ENCODE measurements around the gene SPDYE6. TPM values are rescaled to one million over a fixed set of nuclear protein-coding genes. Genes with fewer than 3 reads are reported as not detected.

Gene SPDYE6
- total and polyA plus RNA-seq, 2 donors (not counting 1 experiment from before 2014, with no cell fraction given), result not detected

DNA sequence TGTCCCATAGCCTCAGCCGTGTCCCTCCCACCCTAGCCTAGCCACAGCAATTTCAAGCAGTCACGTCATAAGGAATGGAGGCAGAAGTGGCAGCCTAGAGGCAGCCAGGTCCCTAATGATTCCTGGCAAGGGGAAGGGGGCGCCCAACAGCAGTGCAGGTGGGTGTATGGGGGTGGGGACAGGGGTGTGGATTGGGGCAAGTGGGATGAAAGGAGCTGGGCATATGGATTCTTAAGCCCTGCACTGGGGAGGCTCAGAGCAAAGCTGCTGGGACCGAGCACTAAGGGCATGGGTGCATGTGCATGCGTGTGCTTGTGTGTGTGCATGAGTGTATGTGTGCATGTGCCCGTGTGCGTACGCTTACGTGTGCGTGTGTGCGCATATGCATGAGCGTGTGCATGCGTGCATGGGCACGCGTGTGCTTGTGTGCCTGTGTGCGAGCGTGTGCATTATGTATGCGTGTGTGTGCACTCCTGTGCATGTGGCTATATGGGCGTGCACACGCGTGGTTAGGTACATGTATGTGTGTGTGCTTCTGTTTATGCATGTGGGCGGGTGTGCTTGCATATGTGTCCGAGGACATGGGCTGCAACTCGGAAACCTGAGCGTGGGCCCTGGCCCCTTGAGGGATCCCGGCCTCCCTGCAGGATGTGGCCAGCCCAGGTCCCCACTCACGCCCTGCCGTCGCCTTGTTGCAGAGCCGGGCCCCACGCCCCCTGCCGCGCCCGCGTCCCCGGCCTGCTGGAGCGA lies 35.5 kb downstream of the SPDYE6 start:
- no peak for ATAC-seq (ENCODE audit: low read depth)
- CTCF ChIA-PET, result interaction anchor here (0.6 to 5.3 kb wide), 6 partner anchors 8 to 41 kb away, joined by 3 to 39 read pairs (median 5); partner anchors contain the start of gene SH2B2
- POLR2A ChIA-PET, result interaction anchor here (2.1 kb wide), 1 partner anchor 33 kb away, joined by 8 read pairs; the partner anchor contains the start of gene SH2B2

More for the DNA sequence above, 35.5 kb downstream of the SPDYE6 start:
- Mint-ChIP-seq H3K27me3 (no peaks in the 10 kb centered on the region), H3K4me1 (peaks cover 31% of the 10 kb centered on the region), H3K4me3 (peak overlapping the region; percentile 45), H3K27ac (peak overlapping the region; percentile 50), H3K9me3 (ENCODE audit: insufficient read depth) (no peaks in the 10 kb centered on the region)
- Histone ChIP-seq H3K27ac (ENCODE audit: low read length in 2 of 2) (no peak overlapping the region), H4K20me1 (ENCODE audit: control insufficient read depth, insufficient read depth, low read length, poor library complexity, severe bottlenecking) (peaks cover 14% of the 10 kb centered on the region), H3K4me3 (ENCODE audit: control extremely low read depth in 1 of 5, extremely low read depth in 1 of 5, insufficient read depth in 1 of 5, low read depth in 2 of 5, low read length in 4 of 5) (no peak overlapping the region), H3K4me2 (replicated peaks; ENCODE audit: low read depth, low read length, poor library complexity, severe bottlenecking) (peak overlapping the region; percentile 58), H3K9me3 (ENCODE audit: control extremely low read depth in 1 of 3, control insufficient read depth in 2 of 3, insufficient read depth in 1 of 3, low read length in 2 of 3) (no peaks in the 10 kb centered on the region), H3K9ac (ENCODE audit: low read length) (no peak overlapping the region), H3K27me3 (replicated peaks in 1 of 4; ENCODE audit: control extremely low read depth in 1 of 4, control insufficient read depth in 3 of 4, insufficient read depth in 4 of 4, low read length in 3 of 4) (no peaks in the 10 kb centered on the region), H3K36me3 (replicated peaks in 1 of 2; ENCODE audit: control extremely low read depth in 1 of 2, control insufficient read depth in 1 of 2, extremely low read depth in 1 of 2, insufficient read depth in 2 of 2, low read length in 1 of 2) (peaks cover 3 to 48% of the 10 kb centered on the region in 2 experiments), H3K79me2 (ENCODE audit: control insufficient read depth, insufficient read depth, low read length) (no peaks in the 10 kb centered on the region), H3K4me1 (ENCODE audit: control insufficient read depth in 2 of 2, insufficient read depth in 2 of 2, low read length in 2 of 2) (peaks cover 7 to 8% of the 10 kb centered on the region in 2 donors), H2AFZ (ENCODE audit: insufficient read depth, low read depth, low read length, poor library complexity, severe bottlenecking) (no peak overlapping the region)
- intact Hi-C loops (cut with micrococcal nuclease), result loop anchor here (1.0 kb wide), 1 partner anchor 33 kb away; no protein-coding TSS in a partner anchor
- TF ChIP-seq EZH2 (IDR thresholded peaks at IDR 0.05; ENCODE audit: borderline replicate concordance, insufficient read depth, low read depth, low read length, poor library complexity, severe bottlenecking) (no peak), CTCF (IDR thresholded peaks at IDR 0.05) (no peak)
- WGBS (ENCODE audit: insufficient coverage), result 88% methylated on average over 36 of the region's 37 CpGs
- no peak for DNase-seq

Data from B cell (primary cell).